DMS79 treated with DMSO at 0.1 percent for 48 hours (cell line): ENCODE results near the gene PIK3C2B.

Source experiments
- DNase-seq: peaks from one replicate; lab custom pipeline; 2025; lab: John Stamatoyannopoulos, UW

PIK3C2B gene

DNA sequence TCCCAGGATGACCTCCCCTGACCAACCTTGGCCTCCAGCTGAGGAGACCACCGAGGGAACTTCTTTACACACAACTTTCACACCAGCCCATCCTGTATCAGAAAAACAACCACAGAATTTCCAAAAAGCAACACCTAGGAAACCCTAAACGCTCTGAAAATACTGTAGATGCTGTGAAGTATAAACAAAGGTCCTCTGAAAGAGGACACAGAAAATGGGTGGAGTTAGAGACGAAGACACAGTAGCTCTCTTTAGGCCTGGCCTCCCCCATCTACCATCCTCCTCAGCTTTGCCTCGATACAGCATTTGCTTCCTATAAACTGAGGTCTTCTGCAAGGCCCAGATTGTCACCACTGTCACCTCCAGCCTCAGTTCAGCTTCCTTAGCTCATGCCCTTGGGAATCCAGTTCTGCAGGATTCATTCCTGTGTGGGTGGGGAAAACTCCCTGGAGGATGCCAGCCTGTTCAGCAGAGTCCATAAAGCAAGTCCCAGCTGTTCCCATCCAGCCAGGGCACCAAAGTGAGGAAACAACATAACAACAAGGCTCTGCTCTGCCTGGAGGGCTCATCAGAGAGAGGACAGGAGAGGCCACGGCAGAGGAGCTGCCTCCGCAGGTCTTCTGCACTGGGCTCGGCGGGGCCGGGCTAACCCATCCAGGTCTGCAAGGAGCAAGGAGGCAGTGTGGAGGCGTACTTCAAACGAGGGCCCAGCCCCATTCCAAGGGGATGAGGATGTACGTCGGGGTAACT, 15.0 kb downstream of the PIK3C2B start:
- no peak for DNase-seq

DNA sequence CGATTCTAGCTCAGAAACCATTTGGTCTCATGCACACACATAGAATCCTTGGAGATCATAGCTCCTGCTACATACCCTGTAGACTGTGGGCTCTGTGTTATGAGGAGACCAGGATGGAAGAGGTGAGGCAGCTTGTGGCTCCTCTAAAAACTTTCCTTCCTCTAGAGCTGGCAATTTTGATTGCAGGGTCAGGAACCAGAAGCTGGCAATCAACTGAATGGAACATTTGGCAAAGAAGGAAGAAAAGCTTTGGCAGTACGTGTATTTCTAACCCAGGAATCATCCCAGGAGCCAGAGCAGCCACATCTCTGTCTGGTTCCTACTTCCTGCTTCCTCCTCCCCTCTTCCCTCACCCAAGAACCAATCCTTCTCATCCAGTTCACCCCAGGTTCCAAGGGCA, 15.7 kb downstream of the PIK3C2B start:
- DNase-seq: no peak

DNA sequence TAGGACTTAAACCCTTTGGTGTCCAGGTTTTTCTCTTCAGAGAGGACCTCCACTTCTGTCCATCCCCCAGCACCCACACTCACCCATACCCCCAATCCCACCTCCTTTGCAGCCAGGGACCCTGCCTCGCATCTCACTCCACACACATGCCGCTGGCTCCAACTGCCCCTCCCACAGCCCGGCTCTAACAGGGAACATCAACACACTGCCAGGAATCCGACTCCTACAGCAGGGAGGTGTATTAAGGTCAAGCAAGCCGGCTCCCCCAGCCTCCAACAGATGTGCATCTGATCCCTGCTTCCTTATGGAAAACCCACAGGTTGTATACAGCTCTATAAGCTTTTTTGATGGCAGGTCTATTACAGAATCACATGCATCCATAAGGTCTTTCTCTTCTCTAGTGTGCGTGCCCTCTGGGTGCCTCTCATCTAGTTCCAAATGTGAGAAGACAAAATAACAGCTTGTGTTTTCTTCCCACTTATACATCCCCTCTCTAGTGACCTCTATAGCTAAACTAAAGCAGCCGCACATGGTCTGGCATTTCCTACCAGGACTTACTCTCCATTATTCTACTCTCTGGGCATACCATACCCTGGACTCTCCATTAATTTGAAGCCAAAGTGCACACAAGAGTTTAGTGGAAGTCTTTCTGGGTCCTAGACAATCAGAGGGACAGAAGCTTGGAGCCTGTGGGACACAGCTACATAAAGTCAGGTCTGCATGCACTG, 16.3 kb downstream of the PIK3C2B start:
- DNase-seq: no peak

DNA sequence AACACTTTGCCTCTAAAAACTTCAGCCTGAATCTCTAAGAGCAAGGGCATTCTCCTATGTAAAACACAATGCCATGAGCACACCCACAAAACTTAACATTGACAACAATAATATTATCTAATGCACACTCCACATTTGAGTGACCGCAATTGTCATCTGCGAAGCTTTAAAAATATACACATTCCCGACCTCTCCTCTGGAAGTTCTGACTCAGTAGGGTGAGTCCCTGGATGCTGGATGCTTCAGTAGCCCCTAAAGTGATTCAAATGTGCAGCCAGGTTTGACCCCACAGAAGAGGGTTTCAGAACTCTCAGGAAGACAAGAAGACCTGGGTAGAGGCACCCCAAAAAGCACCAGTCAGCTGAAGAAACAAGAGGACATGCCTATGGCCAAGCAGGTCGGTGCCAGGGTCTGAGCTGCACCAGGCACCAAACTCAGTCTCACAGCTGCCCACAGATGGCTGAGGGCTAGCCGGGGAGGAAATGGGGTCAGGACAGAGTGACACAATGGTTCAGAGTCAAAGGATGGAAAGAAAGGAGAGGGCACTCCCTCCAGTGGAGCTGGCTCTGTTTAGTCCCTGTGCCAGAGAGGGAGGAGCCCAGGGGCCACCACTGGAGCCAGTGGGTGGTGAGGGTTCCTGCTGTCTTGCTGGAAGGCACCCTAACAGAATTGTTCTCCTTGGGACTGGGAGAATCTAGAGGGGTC, 17.4 kb downstream of the PIK3C2B start:
- DNase-seq: no peak

DNA sequence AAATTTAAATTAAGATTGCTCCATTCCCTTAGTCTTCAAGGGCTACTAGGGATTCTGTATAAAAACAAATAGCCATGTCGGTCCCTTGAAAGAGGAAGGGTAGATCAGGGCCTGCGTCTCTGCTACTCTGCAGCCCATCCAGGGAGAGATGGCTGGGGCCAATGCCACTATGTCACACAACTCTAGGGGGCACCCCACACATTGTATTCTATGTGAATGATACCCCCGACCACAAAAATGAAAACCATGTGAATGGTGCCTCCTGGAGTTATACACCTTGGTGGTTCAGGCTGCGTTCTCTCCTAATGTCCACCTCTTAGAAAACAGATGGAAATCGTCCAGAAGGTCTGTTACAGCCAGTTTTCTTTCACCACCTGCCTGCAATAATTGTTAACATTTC, 18.0 kb downstream of the PIK3C2B start:
- DNase-seq: no peak

DNA sequence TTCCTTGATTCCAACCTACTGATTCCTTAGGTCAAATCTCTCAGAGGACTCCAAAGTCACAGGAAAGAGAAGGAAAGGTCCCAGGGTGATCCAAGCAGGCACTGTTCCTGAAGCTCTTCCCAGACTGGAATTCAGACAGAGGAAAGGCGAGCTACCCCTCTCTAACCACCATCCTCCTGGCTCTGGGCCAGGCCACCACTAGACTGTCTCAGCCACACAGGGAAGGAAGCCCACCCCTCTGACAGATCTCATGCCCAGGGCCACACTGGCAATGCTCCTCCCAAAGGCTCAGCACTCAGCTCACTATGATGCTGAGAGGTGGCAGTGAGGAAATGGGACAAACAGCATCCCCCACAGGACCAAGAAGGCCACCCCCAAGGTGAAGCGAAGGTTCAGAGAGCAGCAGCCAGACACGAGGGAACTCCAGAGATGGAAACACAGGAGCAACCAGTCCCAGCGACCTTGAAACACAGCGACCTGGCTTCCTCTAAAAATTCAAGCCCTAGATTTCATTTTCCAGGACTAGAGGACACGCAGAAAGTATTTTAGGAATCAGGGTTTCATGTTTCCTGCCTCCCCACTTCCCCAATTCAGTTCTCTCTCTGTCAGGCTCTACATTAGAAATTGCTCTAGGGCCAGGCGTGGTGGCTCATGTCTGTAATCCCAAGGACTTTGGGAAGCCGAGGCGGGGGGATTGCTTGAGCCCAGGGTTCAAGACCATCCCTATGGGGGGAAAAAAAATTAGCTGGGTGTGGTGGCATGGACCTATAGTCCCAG, 18.8 kb downstream of the PIK3C2B start:
- DNase-seq: peak; percentile 4

DNA sequence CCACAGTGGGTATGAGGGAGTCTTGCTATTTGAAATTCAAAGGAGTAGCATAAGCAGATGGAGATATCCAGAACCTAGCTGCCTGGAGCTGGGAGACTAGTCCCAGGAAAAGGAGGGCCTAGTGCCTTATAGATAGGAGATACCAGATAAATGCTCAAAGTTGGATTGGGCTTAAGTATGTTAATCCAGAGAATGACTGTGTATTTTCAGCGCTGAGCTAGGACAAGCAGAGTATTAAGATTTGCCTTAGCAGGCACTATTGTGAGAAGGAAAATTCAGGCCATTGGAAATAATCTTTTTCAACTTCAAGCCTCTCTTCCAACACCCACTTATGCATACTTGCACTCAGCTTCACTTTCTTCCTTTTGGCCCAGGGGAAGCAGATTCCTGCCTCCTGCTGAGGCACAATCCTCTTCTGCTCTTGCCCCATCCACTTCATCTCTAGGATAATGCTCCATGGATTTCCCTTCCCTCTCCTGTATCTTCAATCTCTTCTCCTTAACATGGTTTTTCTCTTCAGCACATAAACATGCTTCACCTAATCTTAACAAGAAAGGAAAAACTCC, 21.1 kb downstream of the PIK3C2B start:
- no peak for DNase-seq

DNA sequence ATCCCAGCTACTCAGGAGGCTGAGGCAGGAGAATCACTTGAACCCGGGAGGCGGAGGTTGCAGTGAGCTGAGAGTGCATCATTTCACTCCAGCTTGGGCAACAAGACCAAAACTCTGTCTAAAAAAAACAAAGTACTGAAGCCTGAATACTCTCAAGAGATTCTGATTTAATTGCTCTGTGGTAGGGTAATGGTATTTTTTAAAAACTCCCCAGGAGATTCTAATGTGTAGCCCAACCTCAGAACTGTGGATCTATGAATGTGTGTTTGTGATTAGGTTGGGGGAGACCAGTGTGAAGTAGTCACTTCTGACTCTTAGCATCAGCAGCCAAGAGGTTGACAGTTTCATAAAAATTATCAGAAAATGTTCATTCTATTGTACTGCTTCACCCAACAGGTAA, 21.9 kb downstream of the PIK3C2B start:
- no peak for DNase-seq

DNA sequence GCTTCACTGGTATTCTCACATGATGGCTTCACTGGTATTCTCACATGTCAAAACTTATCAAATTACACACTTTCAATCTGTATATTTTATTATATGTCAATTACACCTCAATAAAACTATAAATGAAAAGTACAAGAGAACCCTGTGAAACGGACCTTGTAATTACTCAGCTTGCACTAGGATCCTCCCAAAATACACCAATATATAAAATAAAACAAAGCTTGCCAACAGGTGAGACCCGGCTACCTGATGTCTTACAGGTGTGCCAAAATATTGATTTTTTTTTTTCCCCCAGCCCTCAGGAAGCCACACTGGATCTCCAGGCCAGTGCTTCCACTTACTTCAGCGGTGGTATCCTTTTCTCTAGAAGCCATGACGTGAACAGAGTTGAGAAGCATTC, 22.9 kb downstream of the PIK3C2B start:
- DNase-seq: no peak

DNA sequence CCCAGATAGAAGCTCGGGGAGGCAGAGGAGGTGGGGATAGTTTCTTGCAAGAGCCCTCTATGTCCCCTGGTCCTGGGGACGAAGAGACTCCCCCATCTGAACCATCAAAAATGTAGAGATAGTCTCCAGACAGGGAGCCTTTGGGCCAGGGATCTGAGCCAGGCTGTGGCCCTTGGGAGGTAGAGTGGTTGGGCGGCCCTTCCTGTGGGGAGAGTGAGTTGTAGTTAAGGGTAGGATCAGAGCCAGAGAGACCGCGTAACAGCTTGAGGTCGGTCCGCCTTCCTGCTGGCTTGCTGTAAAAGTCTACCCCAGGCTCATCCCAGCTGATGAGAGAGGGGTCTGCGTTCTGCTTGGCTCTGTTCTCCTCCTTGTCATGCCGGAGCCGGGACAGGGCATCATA, 25.3 kb downstream of the PIK3C2B start:
- no peak for DNase-seq

DNA sequence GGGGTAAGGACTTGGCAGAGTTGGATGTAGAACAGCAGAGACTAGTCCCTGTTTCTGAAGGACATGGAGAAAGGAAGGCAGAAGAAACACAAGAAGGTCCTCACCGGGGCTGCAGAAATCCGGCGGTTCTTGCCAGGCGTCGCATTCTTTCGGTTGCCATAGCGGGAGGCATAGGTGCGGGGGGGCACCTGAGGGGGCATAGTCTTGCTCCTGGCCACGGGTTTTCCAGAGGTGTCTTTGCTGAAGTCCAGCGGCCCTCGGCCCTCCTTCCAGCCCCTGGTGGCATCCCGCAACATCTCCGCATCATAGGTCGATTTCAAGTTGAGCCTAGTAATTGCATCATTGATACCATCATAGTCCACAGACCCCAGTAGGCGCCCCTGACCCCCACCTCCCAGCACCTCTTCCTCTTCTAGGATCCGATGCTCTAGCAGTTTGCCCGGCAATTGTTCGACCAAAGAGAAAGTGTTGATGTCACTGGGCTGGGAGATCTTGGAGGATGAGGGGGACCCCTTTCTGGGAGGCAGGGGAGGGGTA, 25.8 kb downstream of the PIK3C2B start:
- DNase-seq: no peak

DNA sequence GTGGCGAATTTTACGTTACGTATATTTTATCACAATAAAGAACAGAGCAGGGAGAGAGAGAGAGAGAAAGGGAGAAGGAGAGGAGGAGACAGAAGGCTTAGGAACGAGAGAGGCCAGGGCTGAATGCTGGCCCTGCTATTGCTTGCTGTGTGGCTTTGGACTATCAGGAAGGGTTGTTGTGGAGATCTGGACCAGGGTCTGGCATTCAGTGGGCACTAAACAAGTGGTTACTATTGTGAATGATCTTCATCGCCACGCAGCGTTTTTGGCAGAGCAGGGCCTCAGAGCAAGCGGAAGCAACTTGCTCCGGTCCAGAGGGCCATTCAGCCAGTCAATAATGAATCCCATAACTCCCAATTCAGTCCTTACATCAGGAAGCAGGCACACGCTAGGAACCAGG, 26.4 kb downstream of the PIK3C2B start:
- no peak for DNase-seq

DNA sequence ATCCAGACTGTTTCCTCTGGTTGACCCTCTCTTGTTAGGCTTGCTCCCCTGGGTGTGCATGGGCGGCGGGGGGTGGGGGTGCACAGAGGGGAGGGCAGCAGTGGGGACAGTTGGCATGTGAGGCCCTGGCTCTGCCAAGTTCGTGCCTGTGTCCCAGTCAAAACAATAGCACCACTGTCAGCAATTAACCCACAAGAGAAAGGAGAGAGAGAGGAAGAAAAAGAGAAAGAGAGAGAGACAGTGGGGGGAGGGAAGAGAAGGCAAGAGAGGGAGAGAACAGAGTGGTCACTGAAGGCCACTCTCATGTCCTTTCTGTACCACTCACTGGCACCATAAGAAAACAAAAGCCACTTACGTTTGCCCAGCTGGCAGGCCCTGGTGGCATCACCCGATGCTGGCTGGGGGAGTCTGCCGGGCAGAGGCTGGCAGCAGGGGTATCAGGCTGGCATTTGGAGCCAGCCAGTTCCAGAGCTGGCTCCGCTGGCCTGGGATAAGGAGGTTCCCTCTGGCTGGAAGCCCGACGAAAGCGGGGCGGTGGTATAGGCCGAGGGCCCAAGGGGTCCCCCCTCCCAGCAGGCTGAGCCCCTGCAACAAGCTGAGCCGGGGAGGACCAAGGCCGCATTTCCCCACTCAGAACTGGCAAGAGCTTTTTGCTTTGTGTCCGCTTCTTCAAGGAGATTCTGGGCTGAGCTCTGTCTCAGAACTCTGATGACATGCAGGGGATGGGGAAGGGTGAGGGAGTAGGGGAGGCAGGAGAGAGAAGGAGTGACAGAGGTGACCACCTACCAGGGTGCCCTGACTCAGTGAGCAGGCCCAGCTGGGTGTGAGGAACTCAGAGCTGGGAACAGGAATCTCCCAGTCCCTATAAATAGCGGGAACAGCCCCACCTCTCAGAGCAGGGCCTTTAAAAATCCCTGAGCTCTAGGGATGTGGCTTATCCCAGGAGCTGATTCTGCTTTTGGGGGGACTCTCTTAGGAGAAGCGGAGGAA, 27.9 kb downstream of the PIK3C2B start:
- no peak for DNase-seq

DNA sequence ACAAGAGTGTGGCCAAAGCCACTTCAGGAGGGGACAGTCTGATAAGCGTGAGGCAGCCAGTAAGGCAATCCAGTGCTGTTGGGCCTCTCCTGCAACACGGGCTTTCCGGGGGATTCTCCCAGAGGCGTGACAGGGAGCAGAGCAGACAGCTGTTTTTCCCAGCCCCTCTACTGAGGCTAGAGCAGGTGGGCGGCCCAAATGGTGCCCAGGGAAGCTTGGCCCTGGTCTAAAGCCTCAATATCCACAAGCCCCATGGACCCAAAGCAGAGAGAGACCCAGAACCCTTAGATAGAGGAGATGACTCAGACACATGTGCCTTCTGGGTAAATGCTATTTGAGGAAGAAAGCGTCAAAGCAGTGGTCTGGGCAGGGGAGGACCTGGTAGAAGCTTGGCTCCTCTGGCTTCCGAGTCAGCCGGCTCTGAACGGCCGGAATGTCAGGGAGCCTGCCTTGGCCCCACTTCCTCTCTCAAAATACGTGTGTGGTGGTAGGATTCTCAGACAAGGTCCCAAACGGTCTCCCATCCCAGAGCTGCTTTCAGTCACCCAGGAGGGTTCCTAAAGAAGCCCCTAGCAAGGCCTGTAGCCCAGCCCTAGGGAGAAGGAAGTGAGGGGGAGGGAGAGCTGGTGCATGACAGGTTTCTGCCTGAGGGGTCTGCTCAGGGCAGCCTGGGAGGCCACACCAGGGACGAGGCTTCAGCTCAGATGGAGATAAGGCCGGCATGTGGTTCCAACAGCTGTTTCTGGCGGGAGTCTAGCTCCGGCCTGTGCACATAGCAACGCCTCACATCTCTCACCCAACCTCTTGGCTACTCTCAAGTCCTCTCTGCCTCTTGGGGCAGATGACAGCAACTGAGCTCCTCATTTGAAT, 28.8 kb downstream of the PIK3C2B start:
- no peak for DNase-seq

DNA sequence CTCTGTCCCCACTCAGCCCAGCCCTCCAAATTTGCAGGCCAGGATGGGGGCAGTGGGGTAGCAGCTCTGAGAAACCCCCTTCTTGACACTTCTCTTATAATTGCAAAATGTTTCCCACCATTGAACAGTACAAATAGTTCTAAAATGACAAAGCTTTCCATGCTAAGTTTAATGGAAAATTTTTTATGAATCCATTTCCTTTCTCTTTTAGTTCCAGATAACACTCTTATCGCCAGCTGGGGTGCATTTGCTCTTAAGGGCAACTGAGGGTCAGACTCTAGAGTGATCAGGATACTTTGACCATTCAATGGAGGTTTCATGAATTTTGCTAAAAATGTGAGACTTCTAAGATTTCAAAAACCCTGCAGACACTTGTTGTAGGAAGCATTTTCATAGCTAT, 29.9 kb downstream of the PIK3C2B start:
- DNase-seq: no peak

DNA sequence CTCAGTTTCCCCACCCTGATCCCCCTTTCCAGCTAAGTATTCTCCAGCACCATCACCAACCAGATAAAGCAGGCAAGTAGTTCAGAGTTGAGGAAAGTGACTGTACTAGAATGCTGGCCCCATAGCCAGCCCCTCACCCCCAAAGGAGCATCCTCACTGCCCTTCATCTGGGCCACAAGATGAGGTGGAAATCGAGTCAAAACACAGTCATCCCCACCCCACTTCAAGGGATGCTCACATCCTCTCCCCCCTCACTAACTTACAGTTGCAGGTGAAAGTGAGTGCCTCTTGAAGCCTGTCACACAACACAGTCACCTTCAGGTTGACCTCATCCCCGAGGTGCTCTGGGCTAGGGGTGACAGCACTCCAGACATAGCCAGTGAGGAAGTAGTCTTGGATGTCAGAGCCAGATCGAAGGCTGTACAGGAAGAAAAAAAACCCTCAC, 30.4 kb downstream of the PIK3C2B start:
- no peak for DNase-seq

DNA sequence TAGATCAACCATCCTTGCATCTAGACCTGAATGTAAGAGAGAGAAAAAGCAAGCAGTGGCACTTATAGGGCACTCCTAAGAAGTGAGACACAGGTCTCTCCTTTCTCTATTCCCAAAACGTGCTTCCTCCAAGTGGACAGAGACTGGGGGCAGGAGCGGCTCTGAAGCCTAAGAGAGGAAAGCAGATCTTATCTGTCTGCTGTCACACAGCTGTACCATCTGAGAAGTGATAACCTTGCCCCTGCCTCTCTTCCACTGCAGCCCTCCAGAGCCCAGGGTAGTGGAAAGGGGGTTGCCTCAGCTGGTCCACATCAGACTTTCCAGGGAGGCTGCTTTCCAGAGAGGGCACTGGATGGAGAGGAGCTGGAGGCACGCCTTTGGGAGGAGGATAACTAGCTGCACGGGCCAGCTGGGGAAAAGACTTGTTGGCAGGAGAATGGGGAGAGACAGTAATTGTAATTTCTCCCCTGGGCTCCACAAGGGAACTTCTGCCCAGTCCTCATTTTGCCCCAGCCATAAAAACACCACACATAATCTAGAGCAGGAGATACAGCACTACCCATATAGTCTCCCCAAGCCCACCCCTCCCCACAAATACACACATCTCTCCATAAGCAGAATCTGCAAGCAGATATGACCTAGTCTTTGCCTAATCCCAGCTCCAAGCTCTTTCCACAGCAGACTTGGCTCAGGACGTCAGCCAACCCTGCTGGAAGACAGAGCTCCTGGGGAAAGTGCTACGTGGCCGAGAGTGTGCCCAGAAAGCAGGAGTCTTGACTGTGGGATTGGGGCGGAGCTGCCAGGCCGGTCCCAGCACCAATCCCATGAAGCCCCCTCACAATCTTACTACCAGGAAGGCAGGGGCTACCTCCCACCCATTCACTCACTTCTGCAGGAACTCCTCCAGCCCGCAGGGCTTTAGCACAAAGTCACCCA, 31.2 kb downstream of the PIK3C2B start:
- no peak for DNase-seq

DNA sequence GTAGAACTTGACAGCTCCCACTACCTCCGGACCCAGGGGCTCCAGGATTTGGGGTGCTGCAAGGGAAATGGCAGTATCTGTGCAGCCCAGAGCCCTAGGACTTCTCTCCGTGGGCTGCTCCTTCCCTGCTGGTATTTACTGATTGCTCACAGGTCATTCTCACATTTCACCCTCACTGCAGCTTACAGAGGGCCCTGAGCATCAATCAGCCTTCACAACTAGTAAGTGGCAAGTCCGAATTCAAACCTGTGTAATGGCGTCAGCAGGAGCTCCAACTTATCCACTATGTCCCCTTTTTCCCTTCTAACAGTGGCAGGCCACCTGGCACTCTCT, 32.4 kb downstream of the PIK3C2B start:
- no peak for DNase-seq
